Midbrain (tissue), 1 donor: Measurements from ENCODE around the gene DOCK4.
A peak's percentile ranks its signal among the peaks of the same experiment; 100 is the strongest.
"Not testable (repeated sequence)": the region's sequence is repeated elsewhere in the genome, so short reads cannot be mapped to it uniquely, and the experiment has no call there.

Experiments
- DNase-seq: peaks from one replicate; lab custom pipeline; 2025; lab: John Stamatoyannopoulos, UW

The DOCK4 gene

DNA sequence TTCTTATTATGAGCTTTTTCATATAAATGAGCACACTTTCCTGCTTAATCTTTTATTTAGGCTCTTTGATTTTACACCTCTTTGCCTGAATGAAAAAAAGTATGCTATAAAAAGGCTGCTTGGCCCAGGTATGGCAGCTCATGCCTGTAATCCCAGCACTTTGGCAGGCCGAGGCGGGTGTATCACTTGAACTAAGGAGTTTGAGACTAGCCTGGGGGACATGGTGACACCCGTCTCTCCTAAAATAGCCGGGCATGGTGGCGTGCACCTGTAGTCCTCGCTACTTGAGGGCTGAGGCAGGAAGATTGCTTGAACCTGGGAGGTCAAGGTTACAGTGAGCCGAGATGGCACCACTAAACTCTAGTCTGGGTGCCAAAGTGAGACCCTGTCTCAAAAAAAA is 72.9 kb downstream of the DOCK4 start:
- no peak for DNase-seq

DNA sequence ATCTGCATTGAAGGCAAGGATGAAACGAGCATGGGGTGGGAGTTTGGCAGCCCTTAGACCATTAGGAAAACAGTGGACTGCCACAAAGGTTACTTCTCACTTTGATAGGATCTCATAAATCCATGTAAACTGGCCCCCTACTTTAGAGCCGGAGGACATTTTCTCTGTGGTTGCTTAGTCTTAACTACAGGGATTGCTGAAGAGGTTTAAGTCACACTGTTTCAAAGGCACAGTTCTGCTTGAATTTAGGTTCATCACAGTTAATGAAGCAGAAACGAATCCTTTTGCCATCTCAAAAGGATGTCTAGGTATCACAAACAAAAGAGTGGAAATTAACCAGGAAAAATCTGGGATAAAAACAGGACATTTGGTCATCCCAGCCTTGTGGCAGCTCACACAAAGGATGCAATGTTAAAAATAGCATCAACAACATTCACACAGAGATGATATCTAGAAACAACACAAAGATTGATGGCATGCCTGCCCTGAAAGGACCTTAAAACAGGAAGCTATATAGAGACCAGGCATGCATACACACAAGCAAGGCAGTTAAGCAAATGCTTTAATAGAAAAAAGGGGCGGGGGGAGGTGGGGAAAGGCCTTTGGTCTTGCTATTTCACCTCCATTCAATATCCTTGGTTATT is 74.0 kb downstream of the DOCK4 start:
- peak; percentile 37 for DNase-seq

DNA sequence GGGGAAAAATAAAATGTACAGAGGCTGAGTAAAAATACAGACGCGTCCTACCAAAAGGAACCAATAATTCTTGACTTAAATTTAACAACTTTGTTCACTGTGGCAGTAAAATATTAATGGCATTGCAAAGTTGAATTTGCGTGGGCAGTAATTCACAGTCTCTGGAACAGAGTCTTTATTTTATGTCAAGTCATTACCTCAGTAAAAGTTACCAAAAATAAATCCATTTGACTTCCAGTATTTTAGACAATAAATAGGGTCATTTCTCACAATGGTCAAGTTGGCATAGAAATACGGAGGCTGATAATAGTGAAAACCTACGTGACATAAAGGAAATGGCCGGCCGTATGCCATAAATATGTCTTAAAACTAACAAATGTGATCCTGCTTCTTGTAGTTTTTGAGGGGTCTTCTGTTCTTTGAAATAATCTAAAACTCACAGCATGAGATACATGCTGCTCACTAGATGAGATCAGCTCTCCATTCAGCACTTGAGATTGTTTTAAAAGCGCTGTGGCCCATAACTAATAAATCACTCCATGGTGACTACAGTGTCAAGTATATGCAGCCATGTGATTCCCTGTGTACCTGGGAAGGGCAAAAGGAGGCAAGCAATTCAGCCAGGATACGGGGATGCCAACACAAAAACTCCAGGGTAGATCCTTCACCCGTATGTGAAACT is 75.3 kb downstream of the DOCK4 start:
- no peak for DNase-seq

DNA sequence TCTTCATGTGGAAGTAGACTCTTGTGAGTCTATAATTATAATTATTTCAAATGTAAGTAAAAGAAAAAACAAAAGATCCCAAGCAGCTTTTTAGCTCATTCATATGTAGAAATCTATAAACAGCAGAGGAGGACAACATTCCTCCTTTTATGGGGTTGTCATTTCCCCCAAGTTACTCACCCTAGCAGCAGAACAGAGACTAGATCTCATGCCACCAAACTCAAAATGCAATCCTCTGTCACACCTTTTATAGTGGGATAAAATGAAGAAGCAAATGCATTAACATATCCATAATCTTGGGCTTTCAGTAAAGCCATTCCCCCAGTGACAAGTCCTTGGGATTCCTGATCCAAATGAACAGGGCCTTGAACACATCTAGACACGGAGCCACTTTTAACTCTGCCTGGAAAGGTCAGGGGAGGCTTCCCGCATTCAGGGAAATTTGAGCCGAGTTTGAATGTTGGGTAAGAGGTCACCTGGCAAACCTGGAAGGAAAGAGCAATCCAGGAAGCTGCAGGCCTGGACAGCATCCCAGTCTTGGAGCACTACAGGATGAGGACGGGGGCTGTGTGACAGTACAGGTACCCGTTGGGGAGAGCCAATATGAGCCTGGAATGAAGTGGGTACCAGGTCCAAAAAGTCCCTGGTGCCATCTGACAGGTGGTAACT is 76.4 kb downstream of the DOCK4 start:
- DNase-seq, result no peak

DNA sequence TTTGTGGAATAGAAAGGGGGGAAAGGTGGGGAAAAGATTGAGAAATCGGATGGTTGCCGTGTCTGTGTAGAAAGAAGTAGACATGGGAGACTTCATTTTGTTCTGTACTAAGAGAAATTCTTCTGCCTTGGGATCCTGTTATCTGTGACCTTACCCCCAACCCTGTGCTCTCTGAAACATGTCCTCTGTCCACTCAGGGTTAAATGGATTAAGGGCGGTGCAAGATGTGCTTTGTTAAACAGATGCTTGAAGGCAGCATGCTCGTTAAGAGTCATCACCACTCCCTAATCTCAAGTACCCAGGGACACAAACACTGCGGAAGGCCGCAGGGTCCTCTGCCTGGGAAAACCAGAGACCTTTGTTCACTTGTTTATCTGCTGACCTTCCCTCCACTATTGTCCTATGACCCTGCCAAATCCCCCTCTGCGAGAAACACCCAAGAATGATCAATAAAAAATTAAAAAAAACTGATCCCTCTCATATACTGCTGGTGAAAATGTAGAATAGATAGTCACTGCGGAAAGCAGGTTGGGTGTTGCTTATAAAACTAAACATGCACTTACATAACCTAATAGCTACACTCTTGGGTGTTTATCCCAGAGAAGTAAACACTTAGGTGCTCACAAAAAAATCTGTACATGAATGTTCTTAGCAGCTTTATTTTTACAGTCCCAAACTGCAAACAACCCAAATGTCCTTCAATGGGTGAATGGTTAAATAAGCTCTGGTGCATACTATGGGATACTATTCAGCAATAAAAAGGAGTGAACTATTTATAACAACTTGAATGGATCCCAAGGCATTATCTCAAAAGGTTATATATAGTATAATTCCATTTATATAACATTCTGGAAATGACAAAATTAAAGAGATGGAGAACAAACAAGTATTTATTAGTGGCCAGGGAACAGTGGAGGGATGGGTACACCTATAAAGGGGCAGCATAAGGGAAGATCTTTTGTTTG is 77.5 kb downstream of the DOCK4 start:
- not testable (repeated sequence) for DNase-seq

DNA sequence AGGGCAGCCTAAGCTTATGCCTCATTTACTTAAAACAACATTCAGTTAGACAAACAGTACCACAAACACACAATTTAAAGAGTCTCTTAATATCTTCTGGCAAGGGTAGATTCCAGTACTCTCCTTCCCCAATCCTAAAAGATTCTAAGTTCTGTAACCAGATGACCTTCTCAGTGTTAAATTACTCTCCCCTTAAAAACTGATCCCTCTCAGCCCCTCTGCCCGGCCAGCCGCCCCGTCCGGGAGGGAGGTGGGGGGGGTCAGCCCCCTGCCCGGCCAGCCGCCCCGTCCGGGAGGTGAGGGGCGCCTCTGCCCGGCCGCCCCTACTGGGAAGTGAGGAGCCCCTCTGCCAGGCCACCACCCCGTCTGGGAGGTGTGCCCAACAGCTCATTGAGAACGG is 78.2 kb downstream of the DOCK4 start:
- not testable (repeated sequence) for DNase-seq

DNA sequence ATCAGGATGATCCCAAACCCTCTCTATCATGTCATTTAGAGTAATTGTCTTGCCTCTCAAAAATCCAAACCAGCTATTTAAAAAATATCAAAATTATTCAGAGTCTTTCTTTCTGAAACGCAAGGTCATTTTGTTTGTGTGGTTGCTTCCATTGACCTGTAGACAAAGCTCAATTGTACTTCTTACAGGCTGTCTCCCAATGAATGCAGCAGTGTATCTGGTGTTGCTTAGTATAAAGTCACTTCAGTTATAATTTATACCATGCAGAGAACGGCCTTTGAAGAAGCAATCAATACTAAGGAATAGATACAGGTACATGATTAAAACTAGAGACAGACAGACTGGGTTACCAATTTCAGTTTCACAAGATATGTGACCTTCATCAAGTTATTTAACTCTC is 80.9 kb downstream of the DOCK4 start:
- DNase-seq, result peak; percentile 50

DNA sequence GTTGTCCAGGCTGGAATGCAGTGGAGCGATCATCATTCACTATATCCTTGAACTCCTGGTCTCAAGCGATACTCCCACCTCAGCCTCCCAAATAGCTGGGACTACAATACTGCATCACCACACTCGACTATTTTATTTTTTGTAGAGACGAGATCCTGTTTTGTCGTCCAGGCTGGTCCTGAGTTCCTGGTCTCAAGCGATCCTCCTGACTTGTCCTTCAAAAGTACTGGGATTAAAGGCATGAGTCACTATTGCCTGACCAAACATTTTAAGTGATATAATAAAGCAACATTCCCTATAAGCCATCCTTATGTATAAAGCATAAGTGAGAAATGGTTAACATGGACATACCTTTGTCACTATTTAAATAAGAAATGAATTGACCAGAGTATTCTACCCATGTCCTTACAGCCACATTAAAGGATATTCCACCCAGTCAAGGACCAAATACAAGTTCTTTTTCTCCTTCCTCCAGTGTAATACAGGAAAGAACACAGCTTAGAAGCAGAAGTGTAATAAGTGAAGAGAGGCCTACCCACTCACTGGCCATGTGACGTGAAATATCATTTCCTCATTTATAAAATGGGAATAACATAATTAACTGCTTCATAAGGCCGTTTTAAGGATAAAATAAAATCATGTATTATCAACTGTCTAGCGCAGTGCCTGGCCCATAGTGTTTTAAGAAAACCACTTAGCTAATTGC is 82.0 kb downstream of the DOCK4 start:
- no peak for DNase-seq

DNA sequence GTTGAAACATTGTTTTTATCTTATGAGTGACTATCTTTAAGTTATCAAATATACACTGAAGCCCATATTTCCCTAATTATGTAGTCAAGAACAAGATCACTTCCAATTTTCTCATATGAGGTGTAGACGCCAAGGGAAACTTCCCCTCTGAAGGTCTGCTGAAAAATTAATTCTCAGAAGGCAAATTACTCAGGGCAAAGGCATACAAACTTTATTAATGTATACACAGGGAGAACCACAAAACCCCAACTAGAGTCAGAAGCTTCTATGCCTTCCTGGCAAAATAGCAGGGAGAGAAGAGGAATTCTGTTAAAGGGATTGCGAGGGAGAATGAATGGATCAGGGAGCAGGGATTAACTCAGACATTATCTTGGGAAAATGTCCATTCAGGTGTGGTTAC is 83.4 kb downstream of the DOCK4 start:
- DNase-seq, result no peak

DNA sequence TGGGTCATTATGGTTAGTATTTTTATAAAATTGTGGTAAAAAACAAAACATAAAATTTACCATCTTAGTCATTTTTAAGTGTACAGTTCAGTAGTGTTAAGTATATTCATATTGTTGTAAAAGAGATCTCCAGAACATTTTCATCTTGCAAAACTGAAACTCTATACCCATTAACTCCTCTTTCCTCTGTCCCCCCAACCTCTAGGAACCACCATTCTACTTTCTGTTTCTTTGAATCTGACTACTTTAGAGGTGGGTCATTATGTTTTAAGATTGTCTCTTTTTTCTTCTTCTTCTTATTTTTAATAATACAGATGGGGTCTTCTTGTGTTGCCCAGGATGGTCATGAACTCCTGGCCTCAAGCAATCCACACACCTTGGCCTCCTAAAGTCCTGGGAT is 84.1 kb downstream of the DOCK4 start:
- DNase-seq, result no peak

DNA sequence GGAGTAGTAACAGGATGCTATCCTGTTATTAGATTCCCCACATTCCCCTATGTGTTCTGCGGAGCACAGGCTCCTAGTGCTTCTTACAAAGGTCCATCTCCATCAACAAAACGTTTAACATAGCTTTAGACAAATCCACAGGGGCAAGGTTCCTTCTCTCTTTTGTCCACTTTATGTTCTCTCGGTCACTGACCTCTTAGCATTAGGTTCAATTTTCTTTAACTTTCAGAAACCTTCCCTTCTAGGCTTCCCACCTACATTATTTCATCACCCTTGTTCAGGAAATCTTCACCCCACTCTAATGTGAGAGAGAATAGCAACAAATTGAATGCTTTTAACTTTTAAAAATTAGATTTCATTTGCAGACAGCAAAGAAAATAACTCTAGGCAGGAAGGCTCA is 84.9 kb downstream of the DOCK4 start:
- no peak for DNase-seq

DNA sequence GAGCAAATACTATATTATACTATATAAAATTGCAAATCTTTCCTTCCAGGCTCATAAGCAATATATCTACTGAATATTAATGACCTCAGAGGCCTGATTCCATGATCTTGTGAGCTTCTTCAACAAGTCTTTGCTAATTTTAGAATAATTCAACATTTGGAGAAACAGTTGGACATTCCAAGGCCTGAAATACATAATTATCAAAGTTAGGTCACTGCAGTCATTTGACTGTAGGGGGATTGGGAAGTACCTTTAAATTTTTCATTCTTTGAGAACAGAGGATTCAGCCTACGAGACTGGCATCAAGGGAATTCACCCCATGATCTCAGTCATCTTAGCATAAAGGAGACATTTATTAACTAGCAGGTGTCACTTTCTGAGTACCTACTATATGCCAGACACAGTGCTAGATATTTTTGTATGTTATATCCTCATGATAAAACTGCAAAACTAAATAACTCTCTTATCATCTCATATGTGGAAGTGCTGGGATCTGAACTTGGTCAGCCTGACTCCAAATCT is 85.4 kb downstream of the DOCK4 start:
- no peak for DNase-seq

DNA sequence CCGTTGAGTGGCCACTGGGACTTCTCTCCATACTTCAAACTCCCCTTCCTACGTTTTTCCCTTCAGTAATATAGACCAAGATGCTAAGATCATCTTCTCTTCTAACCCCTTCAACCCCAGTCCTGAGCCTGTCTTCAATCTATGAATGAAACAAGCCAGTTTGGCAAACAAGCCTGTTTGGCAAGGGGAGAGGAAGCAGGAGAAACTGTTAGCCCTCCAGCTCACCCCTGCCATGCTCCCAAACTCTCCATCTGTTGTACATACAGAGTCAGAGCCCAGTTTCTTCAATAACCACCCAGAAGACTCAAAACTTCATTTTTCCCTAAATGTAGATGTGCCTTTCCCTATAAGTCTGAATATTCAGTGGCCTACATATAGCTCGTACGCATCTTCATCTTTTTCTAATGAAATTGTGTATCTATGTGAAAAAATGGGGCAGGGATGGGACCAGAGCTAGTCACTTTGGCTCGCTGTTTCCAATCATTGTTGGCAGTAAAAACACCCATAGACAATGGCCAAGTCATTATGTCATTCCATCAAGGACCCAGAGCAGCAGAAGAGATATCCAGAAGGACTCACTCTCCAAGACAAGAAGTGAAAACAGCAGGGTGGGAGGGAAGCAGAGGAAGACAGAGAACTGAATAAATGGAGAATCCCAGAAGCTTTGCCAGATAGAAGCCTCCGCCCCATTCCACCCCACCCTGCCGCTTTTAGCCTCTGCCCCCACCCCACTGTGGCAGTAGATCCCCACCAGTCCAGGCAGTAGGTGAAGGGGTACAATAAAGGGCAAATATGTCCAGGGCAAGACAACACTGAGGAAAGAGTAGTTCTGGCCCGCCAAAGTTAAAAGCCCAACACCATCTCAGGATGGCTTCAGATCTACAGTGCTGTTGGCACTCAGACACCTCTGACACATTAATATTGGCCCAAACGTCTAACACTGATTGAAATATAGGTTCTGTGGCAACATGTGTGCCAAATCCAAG is 87.3 kb downstream of the DOCK4 start:
- no peak for DNase-seq

DNA sequence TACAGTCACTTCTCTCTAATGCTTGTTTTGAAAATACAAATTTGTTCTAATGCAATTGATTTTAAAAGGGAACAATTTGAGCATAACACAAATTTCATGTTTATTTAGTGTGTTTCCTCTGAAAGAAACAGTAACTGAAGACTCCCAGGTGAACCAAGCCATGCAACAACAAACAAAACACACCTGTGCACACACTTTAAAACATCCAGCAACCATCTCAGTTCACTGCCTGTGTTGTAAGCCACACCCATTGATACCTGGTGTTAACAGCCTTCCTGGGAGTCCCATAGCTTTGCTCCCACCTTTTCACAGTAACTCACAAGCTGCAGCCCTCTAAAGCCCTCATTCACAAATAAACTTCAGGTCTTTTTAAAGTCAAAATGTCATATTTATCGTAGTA is 89.3 kb downstream of the DOCK4 start:
- no peak for DNase-seq

DNA sequence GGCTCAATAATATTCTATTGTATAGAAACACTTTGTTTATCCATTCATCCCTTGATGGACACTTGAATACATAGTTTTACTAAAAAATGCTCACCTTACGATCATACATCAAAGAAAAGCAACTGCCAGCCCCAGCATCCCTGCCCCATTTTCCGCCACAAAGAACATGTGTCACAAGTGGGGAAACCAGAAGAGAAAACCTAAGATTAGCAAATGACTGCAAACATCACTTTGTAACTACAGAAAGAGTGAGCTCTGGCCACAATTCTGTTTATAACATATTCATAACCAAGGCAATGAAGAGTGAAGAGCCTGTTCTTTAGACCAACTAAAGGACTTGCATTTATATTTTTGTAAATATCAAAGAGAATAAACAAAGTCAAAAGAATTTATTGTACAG is 89.8 kb downstream of the DOCK4 start:
- no peak for DNase-seq

DNA sequence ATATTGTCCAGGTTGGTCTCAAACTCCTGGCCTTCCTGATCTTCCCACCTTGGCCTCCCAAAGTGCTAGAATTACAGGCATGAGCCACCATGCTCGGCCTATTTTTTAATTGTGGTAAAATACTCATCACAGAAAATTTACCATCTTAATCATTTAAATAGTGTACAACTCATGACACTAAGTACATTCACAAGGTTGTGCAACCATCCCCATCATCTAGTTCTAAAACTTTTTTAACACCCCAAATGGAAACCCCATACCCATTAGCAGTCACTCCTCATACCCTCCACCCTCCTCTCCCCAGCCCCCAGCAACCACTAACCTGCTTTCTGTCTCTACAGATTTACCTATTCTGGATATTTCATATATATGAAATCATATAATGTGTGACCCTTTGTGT is 90.3 kb downstream of the DOCK4 start:
- no peak for DNase-seq

DNA sequence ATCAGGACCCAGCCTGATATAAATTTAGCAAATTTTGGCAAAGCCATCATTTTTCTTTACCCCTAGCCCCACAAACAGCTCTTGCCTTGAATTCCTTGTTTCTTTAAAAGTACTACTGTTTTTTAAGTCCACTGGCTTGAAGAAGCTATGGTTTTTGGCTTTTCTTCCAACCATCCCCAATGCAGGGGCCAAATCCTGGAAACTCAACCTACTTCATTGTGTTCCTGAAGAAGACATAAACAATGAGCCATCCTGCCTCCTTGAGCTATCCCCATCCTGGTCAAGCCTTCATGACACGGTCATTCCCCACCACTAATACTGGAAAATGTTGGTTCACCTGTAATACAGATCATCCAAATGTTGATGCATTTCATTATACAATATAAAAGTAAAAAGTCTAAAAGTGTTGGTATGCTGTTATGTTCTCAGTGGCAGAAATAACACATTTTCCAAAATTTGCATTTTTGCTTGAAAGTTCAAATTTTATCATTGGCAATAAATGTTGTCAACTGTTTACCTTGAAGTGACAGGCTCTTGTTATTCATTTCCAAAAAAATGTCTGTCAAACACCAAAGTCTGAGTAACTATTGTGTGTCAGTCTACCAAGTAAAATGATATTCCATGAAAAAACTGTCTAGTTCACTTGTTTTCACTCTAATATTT is 92.2 kb downstream of the DOCK4 start:
- DNase-seq, result no peak

DNA sequence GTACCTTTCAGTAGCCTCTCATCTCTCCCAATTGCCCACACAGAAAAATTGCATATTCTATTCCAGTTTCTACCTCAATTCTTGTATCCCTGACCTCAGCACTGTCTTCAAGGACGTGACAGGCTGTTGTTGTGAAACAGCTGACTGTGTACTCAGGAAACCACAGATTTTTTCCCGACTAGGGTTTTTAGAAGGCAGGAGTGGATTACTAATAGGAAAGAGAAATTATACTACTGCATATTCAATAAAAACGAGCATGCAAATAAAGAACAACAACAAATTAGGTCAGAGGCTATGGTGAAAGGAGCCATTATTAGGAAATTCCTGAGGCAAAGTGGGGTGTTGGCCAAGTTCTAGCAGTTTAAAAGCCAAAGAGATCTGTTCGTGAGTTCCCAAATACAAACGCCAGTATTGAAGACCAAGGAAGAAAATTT is 93.4 kb downstream of the DOCK4 start:
- peak; percentile 81 for DNase-seq

DNA sequence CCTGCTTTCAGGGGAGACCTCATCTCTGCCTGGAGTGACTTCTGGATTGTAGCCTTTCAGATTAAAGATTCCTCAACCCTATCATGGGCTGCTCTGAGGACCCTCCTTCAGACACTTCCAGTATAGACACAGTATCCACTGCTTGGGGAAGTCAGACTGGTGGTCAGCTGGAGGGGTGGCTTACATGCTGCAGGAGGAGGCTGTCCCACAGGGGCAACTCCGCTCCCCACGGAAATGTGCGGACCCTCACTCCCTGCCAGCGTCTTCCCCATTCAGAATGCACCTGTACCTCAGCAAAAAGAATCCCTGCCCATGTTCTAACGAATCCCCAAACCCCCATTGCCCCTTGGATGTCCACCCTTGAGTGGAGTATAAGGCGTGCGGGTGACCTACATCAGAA is 95.5 kb downstream of the DOCK4 start:
- DNase-seq, result no peak

DNA sequence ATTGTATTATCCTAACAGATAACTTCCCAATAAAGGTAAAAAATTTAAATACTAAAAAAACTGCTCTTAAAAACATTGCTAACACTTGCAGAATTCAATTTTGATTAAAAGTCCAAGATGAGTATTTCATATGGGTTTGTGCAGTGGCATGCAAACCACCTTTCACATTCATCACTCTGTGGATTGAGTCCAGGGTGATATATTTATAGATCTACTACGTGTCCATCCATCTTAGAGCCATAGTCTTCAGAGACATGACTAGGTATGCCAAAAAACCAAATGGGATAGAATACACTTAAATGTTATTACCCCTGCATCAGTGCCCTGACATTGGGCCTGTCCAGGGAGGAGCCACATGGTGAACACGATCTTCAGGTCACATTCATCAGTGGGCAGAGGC is 96.0 kb downstream of the DOCK4 start:
- no peak for DNase-seq
